A673 (cell line): ENCODE data around the gene FKBP2.

Source experiments
- CTCF ChIP-seq: fragments of 300-800, 200-600 bp; sonication (generic); conservative IDR thresholded peaks from 2 replicates; pipeline ENCODE4 v1.5.1; 2017; ENCODE audit warnings: low read depth, mild to moderate bottlenecking, antibody characterized with exemption, low read length, moderate library complexity, mixed read lengths
- EZH2 ChIP-seq: fragments of 200-600 bp; sonication (generic); IDR thresholded peaks from 2 replicates; pipeline ENCODE4 v1.6.1; 2017; ENCODE audit warnings: borderline replicate concordance, low read depth, mild to moderate bottlenecking, mixed read lengths, antibody characterized with exemption, low read length; ENCODE audit not compliant: poor library complexity, severe bottlenecking

DNA sequence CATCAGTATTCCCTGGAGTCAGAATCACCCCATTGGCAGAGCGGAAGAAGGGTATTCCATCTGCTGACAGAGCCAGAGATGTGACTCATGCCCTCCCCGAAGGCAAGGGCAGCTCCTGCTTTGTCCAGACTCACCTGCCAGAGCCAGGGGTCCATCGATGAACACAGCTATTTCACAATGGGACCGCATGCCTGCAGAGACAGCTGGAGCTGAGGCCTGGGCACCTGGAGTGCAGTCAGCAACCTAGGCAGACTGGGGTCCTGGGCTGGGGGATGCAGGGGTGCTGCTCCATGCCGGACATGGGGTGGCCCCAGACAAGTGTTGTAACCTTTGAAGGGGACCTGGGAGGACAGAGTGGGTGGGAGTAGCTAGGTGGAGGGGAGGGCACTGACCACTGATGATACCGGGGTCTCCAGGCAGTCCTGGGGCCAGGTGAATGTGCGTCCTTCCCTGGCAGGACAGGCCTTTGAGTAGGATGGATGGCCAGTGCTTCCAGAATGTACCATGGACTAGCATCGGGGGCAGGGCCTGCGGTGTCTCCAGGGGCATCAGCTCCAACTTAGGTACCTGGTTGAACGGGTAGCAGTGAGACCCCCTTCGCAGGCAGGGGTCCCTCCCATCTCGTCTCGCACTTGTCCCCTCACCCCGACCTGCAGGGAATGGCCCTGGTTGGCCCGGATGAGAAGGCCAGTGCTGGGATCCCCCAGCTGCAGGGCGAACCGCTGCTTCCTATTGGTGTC lies 16.6 kb upstream of the FKBP2 start:
- no peak for TF ChIP-seq CTCF
- no peak for TF ChIP-seq EZH2
